Measurements from ENCODE around the gene ASB18.

GRCh38 chr2:236246711-236247246 lies 17.4 kb downstream of the ASB18 start:
- no peak for TF ChIP-seq CTCF (conservative IDR thresholded peaks at IDR 0.05; ENCODE audit: low read depth in 2 of 2)
- no peak for TF ChIP-seq POLR2AphosphoS5 (IDR thresholded peaks at IDR 0.05; ENCODE audit: low read depth)
- TF ChIP-seq ETS1 (IDR thresholded peaks at IDR 0.05), result no peak

Measured in GM23338 (cell line).